ENCODE measurements around the gene PAN3.

GRCh38 chr13:28185256-28185655 lies 46.9 kb downstream of the PAN3 start:
- TF ChIP-seq CTCF (IDR thresholded peaks at IDR 0.05) = no peak
- no peak for TF ChIP-seq POLR2A (IDR thresholded peaks at IDR 0.05)
